Islet of Langerhans (tissue), 1 donor: ENCODE measurements around the gene MCIDAS.

Experiments used
- FAIRE-seq: peaks from one replicate; lab custom pipeline; 2011; peaks lifted over from hg19 to GRCh38; lab: Jason Lieb, UNC

Gene MCIDAS

DNA sequence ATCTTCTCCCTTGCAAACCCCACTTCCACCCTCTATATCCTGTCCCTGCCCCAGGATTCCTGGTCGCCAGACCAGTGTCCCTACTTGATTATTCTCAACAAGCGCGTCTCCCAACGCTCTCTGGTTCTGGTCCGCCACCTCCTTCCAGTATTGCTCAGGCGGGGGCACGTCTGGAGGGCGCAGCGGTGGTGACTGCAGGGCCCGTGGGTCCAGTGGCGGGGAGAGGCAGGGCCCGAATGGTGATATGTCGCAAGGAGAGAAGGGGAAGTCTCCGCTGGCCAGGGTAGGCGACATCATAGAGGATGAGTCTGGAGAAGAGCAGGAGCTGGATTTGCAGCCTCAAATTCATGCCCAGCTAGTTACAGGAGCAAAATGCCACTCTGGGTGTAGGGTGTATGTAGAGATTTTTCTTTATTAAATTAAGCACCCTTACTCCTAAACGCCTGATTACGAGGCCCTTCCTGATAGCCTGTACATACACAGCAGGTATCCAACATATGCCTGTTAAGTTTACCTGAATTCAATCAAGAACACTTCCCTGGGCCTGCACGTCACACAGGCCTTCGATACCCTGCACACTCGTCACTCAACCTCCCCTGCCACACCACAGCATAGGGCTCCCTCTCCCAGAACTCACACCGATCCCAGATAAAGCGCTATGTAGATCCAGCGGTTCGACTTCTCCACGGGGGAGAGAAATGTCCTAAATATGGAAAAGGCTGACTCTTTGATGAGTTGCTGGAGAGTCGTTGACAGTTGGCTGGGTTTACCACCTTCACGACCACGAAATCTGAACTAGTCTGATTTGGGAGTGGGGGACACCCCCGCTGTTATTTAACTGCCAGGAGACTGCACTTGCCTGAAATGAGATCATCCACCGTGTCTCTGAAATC lies 4.8 kb downstream of the MCIDAS start:
- no peak for FAIRE-seq

DNA sequence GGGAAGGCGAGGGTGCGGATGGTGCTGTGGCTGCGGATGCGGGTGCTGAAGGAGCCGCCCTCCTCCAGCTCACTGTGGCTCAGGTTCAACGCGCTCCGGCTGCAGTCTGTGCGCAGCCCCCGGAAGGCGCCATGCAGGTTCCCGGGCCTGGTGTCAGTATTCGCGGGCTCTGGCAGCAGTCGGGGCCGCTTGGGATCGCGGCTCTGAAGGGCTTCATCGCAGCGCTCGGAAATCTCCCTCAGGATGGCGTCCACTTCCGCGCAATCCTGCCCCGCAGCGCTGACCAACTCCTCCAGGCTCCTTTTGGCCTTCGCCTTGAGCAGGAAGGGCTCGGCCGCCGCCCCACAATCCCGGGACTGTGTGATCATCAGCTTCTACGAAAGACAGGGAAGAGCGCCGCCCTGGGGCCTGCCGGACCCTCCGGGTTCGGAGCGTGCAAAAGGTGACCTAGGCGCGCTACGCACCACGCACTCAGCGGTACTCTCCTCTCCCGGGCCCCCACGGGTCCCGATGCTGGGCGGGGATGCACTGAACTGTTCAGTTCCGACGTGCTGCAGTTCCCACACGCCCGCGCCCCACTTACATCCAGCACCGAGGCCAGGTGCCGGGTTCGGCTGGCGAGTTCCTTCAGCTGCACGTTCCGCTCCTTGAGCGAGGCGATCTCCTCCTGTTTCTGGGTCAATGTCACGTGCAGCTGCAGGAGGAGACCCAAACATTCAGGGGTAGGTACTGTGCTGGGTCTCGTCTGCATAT lies 6.5 kb downstream of the MCIDAS start:
- no peak for FAIRE-seq

DNA sequence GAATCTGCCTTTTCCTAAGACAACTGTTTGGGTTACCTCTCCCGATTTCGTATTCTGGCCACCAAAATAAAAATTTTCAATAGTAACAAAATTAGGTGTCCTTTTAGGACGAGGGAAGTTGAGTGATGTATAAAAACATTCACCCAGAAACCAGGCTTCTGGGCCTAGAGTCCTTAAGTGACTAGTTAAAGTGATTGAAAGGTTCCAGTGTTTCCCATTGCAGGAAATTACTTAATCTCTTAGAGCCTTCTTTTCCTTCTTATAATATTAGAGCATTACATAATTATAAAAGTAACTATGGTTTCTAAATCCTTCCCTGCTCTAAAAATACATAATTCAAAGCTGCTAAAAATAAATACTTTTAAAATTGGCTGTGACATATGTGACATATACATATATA lies 7.3 kb downstream of the MCIDAS start:
- no peak for FAIRE-seq

DNA sequence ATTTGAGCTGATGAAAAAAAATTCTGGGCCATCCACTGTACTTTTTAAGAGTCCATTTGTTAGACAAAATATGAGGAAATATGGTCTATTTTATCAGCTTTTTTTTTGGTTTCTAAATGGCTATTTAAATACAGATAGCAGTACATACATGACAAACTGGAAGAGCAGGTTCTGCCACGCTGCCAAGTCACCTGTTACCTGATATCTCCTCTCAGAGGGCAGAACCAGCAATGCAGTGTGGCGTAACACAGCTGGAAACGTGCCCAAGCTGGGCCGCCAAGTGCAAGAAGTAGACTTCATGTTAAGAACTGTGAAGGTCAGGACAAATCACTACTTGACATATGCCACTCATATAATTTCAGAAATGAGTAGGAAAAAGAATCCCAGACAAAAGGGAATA lies 8.1 kb downstream of the MCIDAS start:
- no peak for FAIRE-seq

DNA sequence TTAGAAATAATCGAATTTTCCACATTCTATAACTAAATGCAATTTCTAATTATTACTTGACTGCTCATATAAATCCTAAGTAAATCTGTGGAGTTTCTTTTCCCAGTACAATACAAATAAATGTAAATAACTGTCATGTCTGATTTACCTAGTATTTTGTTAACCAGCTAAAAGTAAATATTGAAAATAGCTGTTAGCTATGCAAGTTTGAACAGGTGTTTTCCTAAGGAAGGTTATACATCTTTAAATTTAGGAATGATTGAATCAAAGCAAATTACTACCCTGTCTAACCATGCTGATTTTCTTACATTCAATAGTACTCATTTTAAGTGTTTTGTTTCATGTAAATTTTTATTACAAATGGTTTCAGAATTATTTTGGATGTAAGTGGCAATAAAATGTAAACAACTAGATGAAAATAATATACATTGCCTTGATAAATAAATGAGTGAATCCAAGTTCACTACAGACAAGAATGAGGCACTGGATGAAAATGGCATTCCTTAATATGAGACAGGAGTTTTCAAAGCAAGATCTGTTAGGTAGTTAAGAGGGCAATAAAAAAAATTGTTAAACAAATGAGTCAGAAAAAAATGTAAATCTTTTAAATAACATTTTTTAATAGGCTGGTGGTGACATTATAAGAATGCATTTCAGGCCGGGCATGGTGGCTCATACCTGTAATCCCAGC lies 15.8 kb downstream of the MCIDAS start:
- FAIRE-seq = peak; percentile 41

DNA sequence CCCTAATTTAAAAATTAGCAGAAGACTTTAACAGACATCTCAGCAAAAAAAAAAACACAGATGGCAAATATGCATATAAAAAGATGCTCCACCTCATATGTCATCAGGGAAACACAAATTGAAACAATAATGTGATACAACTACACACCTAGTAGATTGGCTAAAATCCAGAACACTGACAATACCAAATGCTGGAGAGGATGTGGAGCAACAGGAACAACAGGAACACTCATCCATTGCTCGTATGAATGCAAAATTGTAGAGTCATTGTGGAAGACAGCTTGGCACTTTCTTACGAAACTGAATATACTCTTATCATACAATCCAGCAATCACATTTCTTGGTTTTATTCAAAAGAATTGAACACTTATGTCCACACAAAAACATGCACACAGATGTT lies 22.1 kb downstream of the MCIDAS start:
- FAIRE-seq = no peak

DNA sequence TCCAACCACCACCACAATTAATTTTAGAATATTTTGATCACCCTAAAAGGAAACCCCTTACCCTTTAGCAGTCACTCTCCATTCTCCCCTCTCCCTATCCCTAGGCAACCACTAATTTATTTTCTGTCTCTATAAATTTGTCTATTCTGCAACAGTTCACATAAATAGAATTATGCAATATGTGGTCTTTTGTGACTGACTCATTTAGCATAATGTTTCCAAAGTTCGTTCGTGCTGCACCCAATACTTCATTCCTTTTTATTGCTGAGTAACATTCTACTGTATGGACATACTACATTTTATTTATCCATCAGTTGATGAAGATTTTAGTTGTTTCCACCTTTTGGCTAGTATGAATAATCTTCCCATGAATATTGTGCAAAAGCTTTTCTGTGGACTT lies 36.0 kb downstream of the MCIDAS start:
- no peak for FAIRE-seq

DNA sequence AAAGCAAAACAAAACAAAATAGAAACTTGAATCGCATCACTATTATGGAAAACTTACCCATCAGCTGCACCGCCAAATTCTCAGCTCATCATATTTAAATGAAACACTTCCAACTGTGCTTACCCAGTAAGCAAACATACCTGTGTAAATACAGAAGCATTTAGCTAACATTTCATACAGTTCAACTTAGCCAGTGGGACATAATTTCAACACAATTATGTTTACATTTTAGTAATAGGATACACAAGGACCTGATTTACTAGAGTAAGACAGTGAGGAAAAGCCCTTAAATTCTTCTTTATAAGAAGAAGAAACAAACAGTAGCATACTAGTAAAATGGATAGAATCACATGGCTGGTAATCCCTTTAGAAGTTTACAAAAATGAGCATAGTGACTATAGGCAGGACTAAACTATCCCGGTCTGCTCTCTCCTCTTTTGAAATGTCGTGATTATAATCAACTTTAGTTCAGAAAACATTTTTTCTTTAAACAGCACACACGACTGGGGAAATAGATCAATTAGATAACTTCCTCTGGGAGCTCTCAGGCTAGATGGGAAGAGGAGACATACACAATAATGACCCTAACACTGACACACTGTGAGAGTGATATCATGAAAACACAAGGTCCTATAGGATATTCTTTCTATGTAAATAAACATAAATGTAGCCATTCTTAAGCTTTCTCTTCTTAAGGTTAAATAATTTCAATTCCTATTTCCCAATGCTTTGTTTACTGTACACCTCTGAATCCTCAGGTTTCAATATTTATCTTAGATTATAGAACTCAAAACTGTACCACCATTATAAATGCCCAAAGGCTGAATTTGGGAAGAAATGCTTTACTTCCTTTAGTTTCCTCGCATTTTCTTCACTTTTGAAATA lies 38.2 kb downstream of the MCIDAS start:
- no peak for FAIRE-seq

DNA sequence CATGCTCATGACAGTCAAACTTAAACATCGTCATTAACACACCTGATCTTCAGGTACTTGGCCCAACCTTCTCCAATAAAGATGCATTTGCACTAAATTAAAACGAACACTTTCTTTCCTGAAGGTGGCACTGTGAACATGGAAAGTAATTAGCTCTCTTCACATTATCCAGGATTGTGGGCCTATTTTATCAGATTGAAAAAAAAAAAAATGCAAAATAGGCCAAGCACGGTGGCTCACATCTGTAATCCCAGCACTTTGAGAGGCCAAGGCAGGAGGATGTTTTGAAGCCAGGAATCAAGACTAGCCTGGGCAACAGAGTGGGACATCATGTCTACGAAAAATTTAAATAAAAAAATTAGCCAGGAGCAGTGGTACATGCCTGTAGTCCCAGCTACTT lies 39.7 kb downstream of the MCIDAS start:
- no peak for FAIRE-seq

DNA sequence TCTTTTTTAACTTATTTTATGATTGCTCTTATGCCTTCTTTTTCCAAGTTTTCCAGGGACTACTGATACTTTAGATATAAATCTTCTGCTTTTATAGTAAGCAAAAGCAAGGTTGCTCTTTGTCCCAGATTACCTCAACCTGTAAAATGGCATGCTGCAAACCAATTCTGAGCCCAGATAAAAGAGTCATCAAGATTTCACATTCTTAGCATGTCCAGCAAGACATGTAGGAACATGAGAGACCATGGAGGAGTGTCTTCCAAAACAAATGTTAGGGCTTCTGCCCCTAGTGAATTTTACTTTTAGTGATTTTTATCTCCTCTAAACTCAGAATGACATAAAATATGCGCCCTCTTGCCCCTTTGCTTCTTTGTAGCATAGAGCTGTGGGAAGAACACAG lies 47.1 kb downstream of the MCIDAS start:
- no peak for FAIRE-seq

DNA sequence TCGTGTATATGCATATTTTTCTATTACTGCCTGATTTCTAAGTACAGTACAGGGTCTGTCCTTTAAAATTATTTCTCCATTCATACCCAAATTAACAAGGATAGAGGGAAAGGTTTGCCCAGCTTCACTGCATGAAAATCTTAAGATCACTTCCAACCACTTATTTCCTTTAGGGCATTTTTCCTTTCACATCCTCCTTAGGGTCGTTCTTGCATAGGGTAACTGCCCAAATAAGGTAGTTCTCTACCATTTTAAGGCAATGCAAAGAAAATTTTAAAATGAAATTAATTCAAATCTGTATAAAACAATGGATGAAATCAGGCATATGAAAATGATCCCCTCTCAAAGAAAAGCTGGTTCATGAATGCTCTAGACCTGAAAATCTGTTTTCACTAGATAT lies 50.0 kb downstream of the MCIDAS start:
- FAIRE-seq = no peak

DNA sequence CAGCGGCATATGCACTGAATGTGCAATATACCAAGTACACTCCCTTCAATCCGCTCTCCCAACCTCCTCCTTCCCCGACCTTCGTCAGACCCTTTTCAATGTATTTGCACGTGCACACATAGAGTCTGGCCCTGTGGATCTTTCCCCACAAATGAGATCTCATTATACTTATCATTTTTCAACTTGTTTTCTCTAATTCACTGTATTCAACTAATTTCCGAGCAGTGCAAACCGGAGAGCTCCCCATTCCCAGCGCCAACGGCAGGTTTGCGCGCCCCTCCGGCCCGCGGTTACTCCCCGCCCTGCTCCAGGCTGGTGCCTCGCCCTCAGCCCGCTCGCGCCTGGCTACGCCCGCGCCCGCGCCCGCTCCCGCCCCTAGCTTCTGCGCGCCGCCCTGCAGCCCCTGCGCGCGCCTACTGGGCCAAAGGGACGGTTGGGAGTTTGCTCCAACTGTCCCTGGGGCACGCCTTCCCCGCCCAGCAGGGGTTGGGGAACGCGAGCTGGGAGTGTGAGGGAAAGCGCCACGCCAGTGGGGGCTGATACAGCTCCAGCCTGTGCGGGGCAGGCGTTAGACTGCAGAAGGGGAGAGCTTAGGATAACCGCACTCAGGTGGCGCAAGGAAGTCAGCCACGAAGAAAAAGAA lies 50.8 kb downstream of the MCIDAS start:
- FAIRE-seq = no peak

DNA sequence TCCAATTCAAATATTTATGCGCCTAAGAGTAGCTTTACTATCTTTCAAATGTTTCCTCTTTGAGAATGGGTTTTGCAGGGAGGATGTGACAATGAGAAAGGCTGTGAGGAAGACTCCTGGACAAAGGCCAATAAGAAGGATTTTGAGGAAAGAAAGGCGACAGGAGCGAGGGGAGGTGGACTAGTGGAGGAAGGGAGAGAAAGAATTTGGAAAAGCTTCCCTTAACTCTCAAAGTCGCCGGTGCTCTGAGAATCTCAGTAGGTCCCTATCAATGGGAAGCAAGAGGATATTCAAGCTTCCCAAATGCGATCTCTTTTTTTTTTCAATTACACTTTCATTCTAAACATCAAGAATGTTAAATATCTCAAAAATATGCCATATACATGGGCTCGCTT lies 51.3 kb downstream of the MCIDAS start:
- no peak for FAIRE-seq

DNA sequence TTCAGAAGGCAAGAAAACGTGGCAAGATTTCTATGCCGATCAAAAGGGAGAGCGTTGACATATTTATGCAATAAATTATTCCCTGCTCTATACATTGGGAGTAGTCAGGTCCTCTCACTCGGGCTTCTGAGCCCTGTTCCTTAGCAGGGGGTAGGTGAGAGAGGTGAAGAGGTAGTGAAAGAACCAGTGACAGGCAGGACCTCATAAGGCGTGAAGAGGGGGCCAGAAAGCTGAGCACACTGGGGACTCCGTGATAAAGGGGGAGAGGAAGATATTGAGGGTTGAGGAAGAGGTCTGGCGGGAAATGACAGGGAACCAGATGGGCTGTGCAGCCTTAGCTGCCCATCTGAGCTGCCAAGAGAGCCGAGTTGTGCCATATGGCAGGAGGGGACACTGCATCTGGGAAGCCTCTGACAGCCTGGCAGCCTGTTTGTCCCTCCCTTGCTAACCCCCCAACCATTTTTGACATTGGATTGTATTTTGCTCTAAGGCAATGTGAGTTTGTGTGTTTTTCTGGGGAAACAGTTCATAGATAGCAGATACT lies 53.4 kb downstream of the MCIDAS start:
- FAIRE-seq = no peak

DNA sequence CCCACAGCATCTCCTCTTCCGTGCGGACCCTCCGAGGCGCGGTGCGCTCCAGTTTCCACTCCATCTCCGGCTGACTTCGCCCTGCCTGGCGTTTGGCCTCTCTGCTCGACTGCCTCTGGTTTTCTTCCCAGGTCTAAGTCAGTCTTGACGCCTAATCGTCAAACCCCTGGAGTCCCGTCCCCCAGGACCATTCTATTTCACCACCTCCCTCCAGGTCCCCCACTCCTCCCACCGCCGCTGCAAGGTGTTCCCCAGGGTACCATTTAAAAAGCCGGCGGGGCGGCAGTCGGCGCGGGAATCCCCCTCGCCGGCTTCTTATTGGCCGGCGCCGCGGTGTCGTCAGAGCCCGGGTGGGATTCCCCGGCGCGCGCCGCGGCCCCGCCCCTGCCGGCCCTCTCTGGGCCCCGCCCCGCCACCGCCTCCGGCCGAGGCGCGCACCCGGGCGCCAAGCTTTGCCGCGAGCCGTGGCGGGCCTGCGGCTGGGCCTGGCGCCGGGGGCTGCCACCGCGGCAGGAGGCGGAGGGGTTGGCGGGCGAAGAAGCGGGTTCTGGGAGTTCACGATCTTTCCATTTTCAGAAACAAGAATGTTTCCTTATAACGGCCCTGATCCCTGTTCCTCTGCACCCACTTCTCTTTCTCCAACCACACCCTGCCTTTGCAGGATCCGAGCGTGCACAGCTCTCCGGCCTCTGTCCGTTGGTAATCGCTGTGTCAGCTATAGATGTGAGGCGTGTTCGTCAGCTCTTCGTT lies 54.0 kb downstream of the MCIDAS start, which contains the start of gene CDC20B:
CDC20B (minus strand) TSS at position 241 of the 750 bp plus-strand sequence; CDS start at position 64, 177 bp downstream.
- no peak for FAIRE-seq

DNA sequence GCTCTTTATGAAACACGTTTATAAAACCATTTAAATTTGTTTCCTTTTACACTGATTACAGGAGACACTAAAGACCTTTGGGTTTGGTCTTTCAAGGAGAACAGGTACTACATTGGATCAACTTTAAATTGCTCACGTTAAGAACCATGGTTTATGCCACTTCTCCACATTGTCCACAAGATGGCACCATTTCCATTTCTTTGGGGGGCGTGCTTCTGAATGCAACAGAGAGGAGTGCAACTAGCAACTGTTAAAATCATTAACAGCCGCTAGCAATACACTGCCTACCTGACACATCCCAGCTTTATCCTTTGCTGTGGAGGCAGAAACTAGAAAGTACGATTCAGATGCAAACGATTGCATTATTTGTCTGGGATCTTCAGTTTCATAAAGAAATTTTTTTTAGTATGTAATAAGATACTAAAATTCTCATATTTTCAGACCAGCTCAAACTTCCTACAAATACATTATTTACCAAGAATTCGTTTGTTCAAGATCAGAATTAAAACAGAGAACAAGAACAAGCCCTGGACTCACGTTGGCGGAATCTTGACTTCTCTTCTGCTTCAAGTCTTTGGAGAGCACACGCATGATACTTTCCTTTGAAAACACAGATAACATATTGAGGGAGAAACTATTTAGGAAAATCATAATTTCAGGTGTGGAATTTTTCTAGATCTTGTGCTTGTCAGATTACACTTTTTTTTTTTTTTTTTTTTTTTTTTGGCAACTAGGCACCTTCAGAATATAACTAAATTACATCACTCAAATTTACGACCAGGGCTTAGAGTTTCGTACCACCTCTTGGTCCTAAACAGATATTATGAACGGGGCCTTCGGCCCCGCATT lies 54.8 kb downstream of the MCIDAS start:
- FAIRE-seq = peak; percentile 41

DNA sequence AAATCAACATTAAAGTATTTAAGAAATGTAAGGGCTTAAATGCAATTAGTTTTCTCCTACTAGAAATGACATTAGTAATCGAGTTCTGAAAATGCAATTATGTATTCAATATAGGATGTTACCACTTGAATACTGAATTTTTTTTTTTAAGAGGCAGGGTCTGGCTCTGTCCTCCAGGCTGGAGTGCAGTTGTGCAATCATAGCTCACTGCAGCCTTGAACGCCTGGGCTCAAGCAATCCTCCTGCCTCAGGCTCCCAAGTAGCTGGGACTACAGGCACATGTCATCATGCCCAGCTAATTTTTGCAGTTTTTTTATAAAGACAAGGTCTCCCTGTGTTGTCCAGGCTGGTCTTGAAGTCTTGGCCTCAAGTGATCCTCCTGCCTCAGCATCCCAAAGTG lies 55.6 kb downstream of the MCIDAS start:
- no peak for FAIRE-seq
